NB4 (cell line): ENCODE measurements around the gene XXYLT1.

Experiments used
- POLR2A ChIP-seq: IDR thresholded peaks from 2 replicates; pipeline ENCODE4 v1.6.1; 2011; ENCODE audit warnings: mild to moderate bottlenecking; ENCODE audit not compliant: insufficient read length; ENCODE audit errors: extremely low read depth
- TF ChIP-seq, protein P1 (sequence below): IDR thresholded peaks from one replicate; pipeline ENCODE4 v1.5.1; 2012; ENCODE audit warnings: low read depth, low read length
- TF ChIP-seq, protein P2 (sequence below): IDR thresholded peaks from 2 replicates; pipeline ENCODE4 v1.6.1; 2011; ENCODE audit warnings: low read depth, low read length

DNA sequence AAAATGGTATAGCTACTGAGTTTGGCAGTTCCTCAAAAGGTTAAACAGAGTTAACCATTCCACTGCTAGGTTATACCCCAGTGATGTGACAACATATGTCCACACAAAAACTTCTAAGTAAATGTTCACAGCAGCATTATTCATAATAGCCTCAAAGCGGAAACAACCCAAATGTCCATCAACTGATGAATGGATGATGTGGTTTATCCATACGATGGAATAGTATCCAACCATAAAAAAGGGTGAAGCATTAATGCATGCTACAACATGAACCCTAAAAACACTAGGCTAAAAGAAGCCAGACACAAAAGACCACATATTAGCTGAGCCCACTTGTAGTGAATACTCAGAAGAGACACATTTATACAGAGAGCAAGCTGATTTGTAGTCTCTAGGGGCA, 9.0 kb downstream of the XXYLT1 start:
- TF ChIP-seq, protein P1, sequence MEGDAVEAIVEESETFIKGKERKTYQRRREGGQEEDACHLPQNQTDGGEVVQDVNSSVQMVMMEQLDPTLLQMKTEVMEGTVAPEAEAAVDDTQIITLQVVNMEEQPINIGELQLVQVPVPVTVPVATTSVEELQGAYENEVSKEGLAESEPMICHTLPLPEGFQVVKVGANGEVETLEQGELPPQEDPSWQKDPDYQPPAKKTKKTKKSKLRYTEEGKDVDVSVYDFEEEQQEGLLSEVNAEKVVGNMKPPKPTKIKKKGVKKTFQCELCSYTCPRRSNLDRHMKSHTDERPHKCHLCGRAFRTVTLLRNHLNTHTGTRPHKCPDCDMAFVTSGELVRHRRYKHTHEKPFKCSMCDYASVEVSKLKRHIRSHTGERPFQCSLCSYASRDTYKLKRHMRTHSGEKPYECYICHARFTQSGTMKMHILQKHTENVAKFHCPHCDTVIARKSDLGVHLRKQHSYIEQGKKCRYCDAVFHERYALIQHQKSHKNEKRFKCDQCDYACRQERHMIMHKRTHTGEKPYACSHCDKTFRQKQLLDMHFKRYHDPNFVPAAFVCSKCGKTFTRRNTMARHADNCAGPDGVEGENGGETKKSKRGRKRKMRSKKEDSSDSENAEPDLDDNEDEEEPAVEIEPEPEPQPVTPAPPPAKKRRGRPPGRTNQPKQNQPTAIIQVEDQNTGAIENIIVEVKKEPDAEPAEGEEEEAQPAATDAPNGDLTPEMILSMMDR = no peak
- TF ChIP-seq, protein P2, sequence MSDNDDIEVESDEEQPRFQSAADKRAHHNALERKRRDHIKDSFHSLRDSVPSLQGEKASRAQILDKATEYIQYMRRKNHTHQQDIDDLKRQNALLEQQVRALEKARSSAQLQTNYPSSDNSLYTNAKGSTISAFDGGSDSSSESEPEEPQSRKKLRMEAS = no peak
- TF ChIP-seq POLR2A = no peak
